Pancreas (tissue), 10 donors: ENCODE results near the gene PPP3CA. TPM values are rescaled to one million over a fixed set of nuclear protein-coding genes. Genes with fewer than 3 reads are reported as not detected.
"Not testable (repeated sequence)": the region's sequence is repeated elsewhere in the genome, so short reads cannot be mapped to it uniquely, and the experiment has no call there.

Experiments used
- ATAC-seq, 4 donors: fragments of 200-7000 bp; cut with Tn5 transposase; one replicate each; pipeline versions ENCODE4 v1.8.0 to v1.9.1; 2020; ENCODE audit warnings: mild to moderate bottlenecking in 4 of 4, moderate library complexity in 4 of 4
- DNase-seq, 6 donors: peaks; one replicate each; pipeline ENCODE4 v3.0.0-alpha.2; 2020
- FAIRE-seq: peaks from 2 replicates; lab custom pipeline; 2012; peaks lifted over from hg19 to GRCh38; lab: Jason Lieb, UNC
- H3K27ac ChIP-seq, 4 donors: fragments of 200-600 bp; sonication (generic); 1 replicate in 3 of 4; 2 replicates in 1 of 4; pipeline versions ENCODE4 v1.5.0 to v1.8.0; 2020
- H3K27me3 ChIP-seq, 4 donors: fragments of 200-600 bp; one replicate each; pipeline ENCODE4 v1.8.0; 2021
- H3K36me3 ChIP-seq, 3 donors: fragments of 200-600 bp; sonication (generic) in 1 of 3; one replicate each; pipeline versions ENCODE4 v1.5.0 to v1.8.0; 2020 to 2021
- H3K4me1 ChIP-seq, 3 donors: fragments of 200-600 bp; one replicate each; pipeline ENCODE4 v1.8.0; 2021
- H3K4me3 ChIP-seq, 4 donors: fragments of 200-600 bp; sonication (generic) in 2 of 4; one replicate each; pipeline versions ENCODE4 v1.5.0 to v1.8.0; 2020 to 2021
- H3K9me3 ChIP-seq, 4 donors: fragments of 200-600 bp; one replicate each; pipeline ENCODE4 v1.8.0; 2021
- WGBS, 2 donors: extraction: QIAGEN DNeasy Blood & Tissue Kit; methylation state at CpG; one replicate each; pipeline ENCODE4 v1.1.7; 2013; 5-methylcytosine and 5-hydroxymethylcytosine counted together
- intact Hi-C, 3 donors: fragments of 100-400 bp; cut with DNase I; formaldehyde crosslinking; loops; one replicate each; pipeline versions ENCODE4 v1.11.1 to v1.14.2; 2022
- polyA plus RNA-seq, 2 donors: library from polyadenylated mRNA; stranded (reverse); fragments of 200-250 nt; gene quantifications; one replicate each; pipeline ENCODE4 v1.2.3, GENCODE V29; 2013
- total RNA-seq, 6 donors: library from RNA; stranded (reverse); fragmentation: NEBNext Ultra II Directional in 4 of 6; extraction: Animal tissue kit (Norgen Biotek cat#: 25700) in 4 of 6; gene quantifications; one replicate each; pipeline versions ENCODE4 v1.2.1 to v1.2.4, GENCODE V29; 2021 to 2023
- TF ChIP-seq, protein P1 (sequence below), 4 donors: fragments of 200-600 bp; sonication (generic) in 3 of 4; IDR thresholded peaks; one replicate each; pipeline versions ENCODE4 v1.5.0 to v1.8.0; 2021; ENCODE audit warnings: antibody characterized with exemption in 4 of 4
- donor health status: healthy with polysubstance abuse.
- donor health status: DM: no; HTN: no; CAD: no; lungs with moderate emphysema.
- donor health status: DM: no; HTN: no; CAD: no.
- donor health status: control.
- donor health status: control.
- donor health status: Bipolar disorder and iron deficiency.
- donor health status: DM: yes; HTN: yes; CAD: no.
- donor health status: DM: no; HTN: no; CAD: no.
- donor health status: DM: no; HTN: no; CAD: no.
- donor health status: DM: yes; HTN: yes; CAD: no.

The PPP3CA gene
- total and polyA plus RNA-seq, 8 donors = 4.9 to 22.7 (median 10.3) TPM

- H3K27ac ChIP-seq = no peak overlapping the region
Observed at GRCh38 chr4:101009471-101009870, 337.9 kb downstream of the PPP3CA start.

DNA sequence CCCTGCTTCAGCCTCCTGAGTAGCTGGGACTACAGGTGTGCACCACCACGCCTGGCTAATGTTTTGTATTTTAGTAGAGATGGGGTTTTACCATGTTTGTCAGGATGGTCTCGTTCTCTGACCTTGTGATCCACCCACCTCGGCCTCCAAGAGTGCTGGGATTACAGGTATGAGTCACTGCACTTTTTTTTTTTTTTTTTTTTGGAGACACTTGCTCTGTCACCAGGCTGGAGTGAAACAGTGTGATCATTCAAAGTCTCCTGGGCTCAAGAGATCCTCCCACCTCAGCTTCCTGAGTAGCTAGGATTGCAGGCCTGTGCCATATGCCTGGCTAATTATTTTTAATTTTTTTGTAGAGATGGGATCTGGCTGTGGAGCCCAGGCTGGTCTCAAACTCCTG is 338.8 kb downstream of the PPP3CA start:
- no peak for DNase-seq
- H3K4me1 ChIP-seq = no peaks in the 10 kb centered on the region
- no peak for FAIRE-seq
- TF ChIP-seq, protein P1, sequence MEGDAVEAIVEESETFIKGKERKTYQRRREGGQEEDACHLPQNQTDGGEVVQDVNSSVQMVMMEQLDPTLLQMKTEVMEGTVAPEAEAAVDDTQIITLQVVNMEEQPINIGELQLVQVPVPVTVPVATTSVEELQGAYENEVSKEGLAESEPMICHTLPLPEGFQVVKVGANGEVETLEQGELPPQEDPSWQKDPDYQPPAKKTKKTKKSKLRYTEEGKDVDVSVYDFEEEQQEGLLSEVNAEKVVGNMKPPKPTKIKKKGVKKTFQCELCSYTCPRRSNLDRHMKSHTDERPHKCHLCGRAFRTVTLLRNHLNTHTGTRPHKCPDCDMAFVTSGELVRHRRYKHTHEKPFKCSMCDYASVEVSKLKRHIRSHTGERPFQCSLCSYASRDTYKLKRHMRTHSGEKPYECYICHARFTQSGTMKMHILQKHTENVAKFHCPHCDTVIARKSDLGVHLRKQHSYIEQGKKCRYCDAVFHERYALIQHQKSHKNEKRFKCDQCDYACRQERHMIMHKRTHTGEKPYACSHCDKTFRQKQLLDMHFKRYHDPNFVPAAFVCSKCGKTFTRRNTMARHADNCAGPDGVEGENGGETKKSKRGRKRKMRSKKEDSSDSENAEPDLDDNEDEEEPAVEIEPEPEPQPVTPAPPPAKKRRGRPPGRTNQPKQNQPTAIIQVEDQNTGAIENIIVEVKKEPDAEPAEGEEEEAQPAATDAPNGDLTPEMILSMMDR (IDR thresholded peaks at IDR 0.05) = no peak
- ATAC-seq = no peak
- H3K9me3 ChIP-seq = no peaks in the 10 kb centered on the region
- intact Hi-C loops = no loop called here
- no peak overlapping the region for H3K4me3 ChIP-seq
- H3K27me3 ChIP-seq = no peaks in the 10 kb centered on the region
- WGBS, 2 donors = 82 to 83% methylated on average over 3 of the region's 3 CpGs
- H3K27ac ChIP-seq = no peak overlapping the region
- no peaks in the 10 kb centered on the region for H3K36me3 ChIP-seq

More at GRCh38 chr4:101009471-101009870, 337.9 kb downstream of the PPP3CA start:
- TF ChIP-seq, protein P1 (IDR thresholded peaks at IDR 0.05) = no peak
- intact Hi-C loops = no loop called here
- DNase-seq (no peak), ATAC-seq (no peak), FAIRE-seq (no peak)
- Histone ChIP-seq H3K9me3 (no peaks in the 10 kb centered on the region), H3K27me3 (no peaks in the 10 kb centered on the region), H3K36me3 (no peaks in the 10 kb centered on the region), H3K4me1 (no peaks in the 10 kb centered on the region), H3K4me3 (no peak overlapping the region)
- WGBS, 2 donors = 70 to 77% methylated on average over 2 of the region's 2 CpGs

DNA sequence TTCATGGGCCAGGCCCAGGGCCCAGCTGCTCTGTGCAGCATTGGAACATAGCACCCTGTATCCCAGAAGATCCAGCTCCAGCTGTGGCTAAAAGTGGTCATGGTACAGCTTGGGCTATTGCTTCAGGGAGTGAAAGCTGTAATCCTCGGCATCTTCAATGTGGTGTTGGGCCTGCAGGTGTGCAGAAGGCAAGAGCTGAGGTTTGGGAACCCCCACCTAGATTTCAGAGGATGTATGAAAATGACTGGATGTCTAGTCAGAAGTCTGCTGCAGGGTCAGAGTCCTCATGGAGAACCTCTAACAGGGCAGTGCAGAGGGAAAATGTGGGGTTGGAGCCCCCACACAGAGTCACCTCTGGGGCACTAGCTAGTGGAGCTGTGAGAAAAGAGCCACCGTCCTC is 341.7 kb downstream of the PPP3CA start:
- intact Hi-C loops = no loop called here
- no peaks in the 10 kb centered on the region for H3K27me3 ChIP-seq
- no peak overlapping the region for H3K27ac ChIP-seq
- TF ChIP-seq, protein P1 (IDR thresholded peaks at IDR 0.05) = no peak
- ATAC-seq (no peak), FAIRE-seq (no peak), DNase-seq (no peak)
- WGBS, 2 donors = 72 to 80% methylated on average over 2 of the region's 2 CpGs
- H3K9me3 ChIP-seq = no peaks in the 10 kb centered on the region
- no peak overlapping the region for H3K4me3 ChIP-seq
- H3K4me1 ChIP-seq = no peaks in the 10 kb centered on the region
- no peaks in the 10 kb centered on the region for H3K36me3 ChIP-seq

DNA sequence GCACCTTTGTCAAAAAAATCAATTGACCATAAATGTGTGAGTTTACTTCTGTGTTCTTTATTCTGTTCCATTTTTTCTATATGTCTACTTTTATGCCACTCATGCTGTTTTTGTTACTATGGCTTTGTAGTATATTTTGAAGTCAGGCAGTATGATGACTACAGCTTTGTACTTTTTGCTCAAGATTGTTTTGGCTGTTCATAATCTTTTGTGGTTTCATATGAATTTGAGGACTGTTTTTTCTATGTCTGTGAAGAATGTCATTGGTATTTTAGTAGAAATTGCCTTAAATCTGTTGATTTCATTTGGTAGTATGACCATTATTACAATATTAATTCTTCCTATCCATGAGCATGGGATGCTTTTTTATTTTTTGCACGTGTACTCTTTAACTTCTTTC is 346.8 kb downstream of the PPP3CA start:
- no peak for ATAC-seq
- DNase-seq = no peak
- no peak overlapping the region for H3K27ac ChIP-seq
- no peaks in the 10 kb centered on the region for H3K27me3 ChIP-seq
- H3K9me3 ChIP-seq = no peaks in the 10 kb centered on the region
- WGBS, 2 donors = 60 to 61% methylated on average over 1 of the region's 1 CpG
- H3K36me3 ChIP-seq = no peaks in the 10 kb centered on the region
- TF ChIP-seq, protein P1 (IDR thresholded peaks at IDR 0.05) = no peak
- no peak overlapping the region for H3K4me3 ChIP-seq
- no peaks in the 10 kb centered on the region for H3K4me1 ChIP-seq
- intact Hi-C loops = no loop called here
- FAIRE-seq = no peak

DNA sequence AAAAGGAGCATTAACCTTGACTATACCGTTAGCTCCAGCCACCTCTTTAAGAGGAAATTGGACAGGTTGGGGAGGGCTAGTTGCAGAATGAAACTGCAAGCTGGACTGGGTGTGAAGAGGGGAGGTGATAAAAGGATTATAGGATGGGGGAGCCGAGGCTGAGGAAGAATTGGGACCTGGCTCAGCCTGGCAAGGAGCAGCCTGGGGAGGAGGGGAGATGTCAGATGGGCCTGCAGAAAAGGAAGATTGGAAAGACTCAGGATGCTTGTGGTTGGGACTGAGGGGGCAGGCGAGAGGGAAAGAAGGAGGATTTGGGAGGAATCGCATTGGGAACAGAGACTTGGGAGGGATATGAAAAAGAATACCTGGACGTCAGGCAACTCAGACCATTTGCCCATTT is 351.7 kb downstream of the PPP3CA start:
- Histone ChIP-seq H3K4me3 (no peak overlapping the region), H3K27ac (no peak overlapping the region), H3K9me3 (no peaks in the 10 kb centered on the region), H3K4me1 (no peaks in the 10 kb centered on the region), H3K27me3 (no peaks in the 10 kb centered on the region), H3K36me3 (no peaks in the 10 kb centered on the region)
- 62 to 66% methylated on average over 5 of the region's 5 CpGs for WGBS, 2 donors
- TF ChIP-seq, protein P1 (IDR thresholded peaks at IDR 0.05) = no peak
- FAIRE-seq (no peak), ATAC-seq (no peak), DNase-seq (no peak)
- intact Hi-C loops = no loop called here

DNA sequence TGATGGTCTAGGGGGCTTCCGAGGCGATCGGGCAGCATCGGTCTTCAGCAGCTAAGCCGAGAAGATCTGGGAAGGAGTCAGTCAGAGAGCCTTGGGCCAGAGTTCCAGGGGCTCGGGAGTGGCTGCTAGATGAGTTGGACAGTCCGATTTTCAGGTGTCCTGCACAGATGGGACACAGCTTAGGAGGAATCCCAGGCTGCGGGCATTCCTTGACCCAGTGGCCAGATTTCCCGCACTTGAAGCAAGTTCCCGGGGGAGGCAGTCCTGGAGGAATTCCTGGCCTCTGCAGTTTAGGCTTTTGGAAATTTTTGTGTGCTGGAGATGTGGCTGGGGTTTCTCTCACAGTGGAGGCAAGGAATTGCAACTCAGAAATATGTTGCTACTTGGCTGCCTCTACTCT is 352.3 kb downstream of the PPP3CA start:
- H3K36me3 ChIP-seq, DNase-seq, H3K27me3 ChIP-seq, intact Hi-C loops, H3K27ac ChIP-seq, H3K4me1 ChIP-seq, H3K9me3 ChIP-seq, H3K4me3 ChIP-seq, ATAC-seq, FAIRE-seq: not testable (repeated sequence)
- 84 to 92% methylated on average over 10 of the region's 10 CpGs for WGBS, 2 donors

DNA sequence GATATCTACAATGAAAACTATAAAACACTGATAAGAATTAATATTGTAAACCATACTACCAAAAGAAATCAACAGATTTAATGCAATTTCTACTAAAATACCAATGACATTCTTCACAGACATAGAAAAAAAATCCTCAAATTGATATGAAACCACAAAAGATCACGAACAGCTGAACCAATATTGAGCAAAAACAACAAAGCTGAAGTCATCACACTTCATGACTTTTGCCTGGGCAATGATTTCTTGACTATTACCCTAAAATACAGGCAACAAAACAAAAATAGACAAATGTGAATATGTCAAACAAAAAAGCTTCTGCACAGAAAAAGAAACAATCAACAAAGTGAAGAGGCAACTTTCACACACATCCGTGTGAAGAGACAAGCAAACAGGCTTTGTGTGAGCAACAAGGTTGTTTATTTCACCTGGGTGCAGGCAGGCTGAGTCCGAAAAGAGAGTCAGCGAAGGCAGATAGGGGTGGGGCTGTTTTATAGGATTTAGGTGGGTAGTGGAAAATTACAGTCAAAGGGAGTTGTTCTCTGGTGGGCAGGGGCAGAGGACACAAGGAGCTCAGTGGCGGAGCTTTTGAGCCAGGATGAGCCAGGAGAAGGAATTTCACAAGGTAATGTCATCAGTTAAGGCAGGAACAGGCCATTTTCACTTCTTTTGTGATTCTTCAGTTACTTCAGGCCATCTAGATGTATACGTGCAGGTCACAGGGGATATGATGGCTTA is 355.8 kb downstream of the PPP3CA start:
- H3K4me3 ChIP-seq, FAIRE-seq, ATAC-seq, intact Hi-C loops, H3K36me3 ChIP-seq, DNase-seq, H3K9me3 ChIP-seq, H3K4me1 ChIP-seq, H3K27me3 ChIP-seq, H3K27ac ChIP-seq: not testable (repeated sequence)
- WGBS, 2 donors = 84 to 86% methylated on average over 5 to 6 of the region's 6 CpGs
